Vagina (tissue), 2 donors: ENCODE results near the gene P2RY6. TPM values are rescaled to one million over a fixed set of nuclear protein-coding genes. Genes with fewer than 3 reads are reported as not detected.
A peak's percentile ranks its signal among the peaks of the same experiment; 100 is the strongest.

Experiments used
- DNase-seq, 2 donors: peaks; one replicate each; pipeline ENCODE4 v3.0.0-alpha.2; 2017; ENCODE audit errors: extremely low spot score in 2 of 2
- H3K27ac ChIP-seq: fragments of 200-600 bp; sonication (generic); one replicate; pipeline ENCODE4 v1.5.1; 2019
- H3K27me3 ChIP-seq: fragments of 200-600 bp; sonication (generic); one replicate; pipeline ENCODE4 v1.5.1; 2019
- H3K36me3 ChIP-seq, 2 donors: fragments of 200-600 bp; sonication (generic); one replicate each; pipeline ENCODE4 v1.5.1; 2017 to 2019
- H3K4me1 ChIP-seq: fragments of 200-600 bp; sonication (generic); one replicate; pipeline ENCODE4 v1.5.1; 2019
- H3K4me3 ChIP-seq, 2 donors: fragments of 200-600 bp; sonication (generic); 1 replicate in 1 of 2; 2 replicates in 1 of 2; pipeline ENCODE4 v1.5.1; 2016 to 2019
- H3K9me3 ChIP-seq: fragments of 200-600 bp; sonication (generic); one replicate; pipeline ENCODE4 v1.5.1; 2019
- CTCF ChIP-seq, 3 experiments: fragments of 450-650 bp in 2 of 3; fragments of 200-600 bp in 1 of 3; sonication (generic) in 1 of 3; IDR thresholded peaks; one replicate each; pipeline ENCODE4 v1.5.1; 2017 to 2019; ENCODE audit warnings: antibody characterized with exemption in 3 of 3, mild to moderate bottlenecking in 2 of 3, moderate library complexity in 2 of 3
- POLR2A ChIP-seq, 2 donors: fragments of 450-650 bp; IDR thresholded peaks; one replicate each; pipeline ENCODE4 v1.6.1; 2017; ENCODE audit warnings: antibody characterized with exemption in 2 of 2, mild to moderate bottlenecking in 2 of 2, moderate library complexity in 2 of 2
- POLR2AphosphoS5 ChIP-seq, 2 donors: sonication (generic); formaldehyde crosslinking; IDR thresholded peaks; one replicate each; pipeline ENCODE4 v1.9.0; 2017; ENCODE audit warnings: antibody characterized with exemption in 2 of 2, mild to moderate bottlenecking in 2 of 2, low read depth in 1 of 2; ENCODE audit not compliant: insufficient read depth in 1 of 2
- intact Hi-C: fragments of 100-400 bp; cut with DNase I; formaldehyde crosslinking; loops from one replicate; pipeline ENCODE4 v1.15.1; 2023
- total RNA-seq: library from RNA; depleted of rRNA; stranded (reverse); fragments of >200 nt; gene quantifications from one replicate; pipeline ENCODE4 v1.2.3, GENCODE V29; 2016

The P2RY6 gene
- total RNA-seq, 1 donor from 2014 or later, result 2.0 TPM

GRCh38 chr11:73311394-73311869 is 39.3 kb downstream of the P2RY6 start:
- Histone ChIP-seq H3K4me1 (peaks cover 85% of the 10 kb centered on the region), H3K27me3 (no peaks in the 10 kb centered on the region), H3K36me3 (no peaks in the 10 kb centered on the region), H3K27ac (peak overlapping the region; percentile 98), H3K9me3 (no peaks in the 10 kb centered on the region), H3K4me3 (peak overlapping the region; percentile 84 to 85)
- TF ChIP-seq POLR2A (IDR thresholded peaks at IDR 0.05), result no peak
- TF ChIP-seq CTCF (IDR thresholded peaks at IDR 0.05), result no peak
- no peak for TF ChIP-seq POLR2AphosphoS5 (IDR thresholded peaks at IDR 0.05; ENCODE audit: insufficient read depth in 1 of 2, low read depth in 1 of 2)
- DNase-seq, result no peak
- intact Hi-C loops, result no loop called here

- Histone ChIP-seq H3K4me3 (peak overlapping the region; percentile 84 to 85), H3K27ac (peak overlapping the region; percentile 98), H3K4me1 (peaks cover 85% of the 10 kb centered on the region), H3K36me3 (no peaks in the 10 kb centered on the region), H3K9me3 (no peaks in the 10 kb centered on the region), H3K27me3 (no peaks in the 10 kb centered on the region)
- DNase-seq, result no peak
- intact Hi-C loops, result no loop called here
- TF ChIP-seq POLR2A (IDR thresholded peaks at IDR 0.05) (no peak), CTCF (IDR thresholded peaks at IDR 0.05) (no peak)
Measured at GRCh38 chr11:73312036-73312435, 39.9 kb downstream of the P2RY6 start.

- no peak for DNase-seq
- intact Hi-C loops, result no loop called here
Measured at GRCh38 chr11:73312851-73313327, 40.8 kb downstream of the P2RY6 start.

GRCh38 chr11:73313652-73314051 is 41.5 kb downstream of the P2RY6 start:
- no peak for DNase-seq
- Histone ChIP-seq H3K4me3 (peak overlapping the region; percentile 84 to 85), H3K4me1 (peaks cover 92% of the 10 kb centered on the region), H3K36me3 (no peaks in the 10 kb centered on the region), H3K9me3 (no peaks in the 10 kb centered on the region), H3K27me3 (no peaks in the 10 kb centered on the region), H3K27ac (peak overlapping the region; percentile 98)
- intact Hi-C loops, result no loop called here
- no peak for TF ChIP-seq POLR2AphosphoS5 (IDR thresholded peaks at IDR 0.05; ENCODE audit: insufficient read depth in 1 of 2, low read depth in 1 of 2)
- TF ChIP-seq CTCF (IDR thresholded peaks at IDR 0.05), result no peak
- no peak for TF ChIP-seq POLR2A (IDR thresholded peaks at IDR 0.05)

More at GRCh38 chr11:73312851-73313327, 40.8 kb downstream of the P2RY6 start:
- no peaks in the 10 kb centered on the region for H3K36me3 ChIP-seq
- peak overlapping the region; percentile 84 to 85 for H3K4me3 ChIP-seq
- no peaks in the 10 kb centered on the region for H3K27me3 ChIP-seq
- H3K4me1 ChIP-seq, result peaks cover 90% of the 10 kb centered on the region
- peak overlapping the region; percentile 98 for H3K27ac ChIP-seq
- no peaks in the 10 kb centered on the region for H3K9me3 ChIP-seq
- TF ChIP-seq POLR2A (IDR thresholded peaks at IDR 0.05) (no peak), CTCF (IDR thresholded peaks at IDR 0.05) (no peak), POLR2AphosphoS5 (IDR thresholded peaks at IDR 0.05; ENCODE audit: insufficient read depth in 1 of 2, low read depth in 1 of 2) (no peak)

GRCh38 chr11:73314117-73314961 is 42.2 kb downstream of the P2RY6 start:
- Histone ChIP-seq H3K4me3 (peak overlapping the region; percentile 84 to 85), H3K27me3 (no peaks in the 10 kb centered on the region), H3K27ac (peak overlapping the region; percentile 98), H3K9me3 (no peaks in the 10 kb centered on the region), H3K36me3 (no peaks in the 10 kb centered on the region), H3K4me1 (peaks cover 99% of the 10 kb centered on the region)
- no peak for DNase-seq
- intact Hi-C loops, result no loop called here
- TF ChIP-seq CTCF (IDR thresholded peaks at IDR 0.05) (no peak), POLR2AphosphoS5 (IDR thresholded peaks at IDR 0.05; ENCODE audit: insufficient read depth in 1 of 2, low read depth in 1 of 2) (no peak), POLR2A (IDR thresholded peaks at IDR 0.05) (no peak)
